GM19438 (cell line): ENCODE results near the gene ALKBH1.
"Not testable (repeated sequence)": the region's sequence is repeated elsewhere in the genome, so short reads cannot be mapped to it uniquely, and the experiment has no call there.

Experiments
- ATAC-seq: cut with Tn5 transposase; IDR thresholded peaks from one replicate; pipeline ENCODE4 v1.9.1; 2021; ENCODE audit warnings: low read depth; ENCODE audit not compliant: unreplicated experiment

ALKBH1 gene

GRCh38 chr14:77674931-77675330 lies 32.9 kb downstream of the ALKBH1 start:
- no peak for ATAC-seq

GRCh38 chr14:77673193-77673592 lies 34.6 kb downstream of the ALKBH1 start:
- ATAC-seq: no peak

GRCh38 chr14:77667331-77667730 lies 40.5 kb downstream of the ALKBH1 start:
- no peak for ATAC-seq

GRCh38 chr14:77663293-77663692 lies 44.5 kb downstream of the ALKBH1 start:
- no peak for ATAC-seq

- ATAC-seq: not testable (repeated sequence)
These were observed 46.3 kb downstream of the ALKBH1 start for GRCh38 chr14:77661562-77661961.

- no peak for ATAC-seq
These were observed 47.1 kb downstream of the ALKBH1 start for GRCh38 chr14:77660754-77661153.

GRCh38 chr14:77659831-77660230 lies 48.0 kb downstream of the ALKBH1 start:
- no peak for ATAC-seq

- ATAC-seq: no peak
These were observed 50.5 kb downstream of the ALKBH1 start for GRCh38 chr14:77657280-77657679.

GRCh38 chr14:77654001-77654441 lies 53.8 kb downstream of the ALKBH1 start:
- no peak for ATAC-seq

GRCh38 chr14:77649326-77649725 lies 58.5 kb downstream of the ALKBH1 start:
- ATAC-seq: no peak

GRCh38 chr14:77648520-77649200 lies 59.2 kb downstream of the ALKBH1 start:
- no peak for ATAC-seq

- no peak for ATAC-seq
These were observed 60.0 kb downstream of the ALKBH1 start for GRCh38 chr14:77647853-77648252.

- no peak for ATAC-seq
These were observed 60.9 kb downstream of the ALKBH1 start for GRCh38 chr14:77646907-77647306.

- no peak for ATAC-seq
These were observed 62.1 kb downstream of the ALKBH1 start for GRCh38 chr14:77645520-77646230.

GRCh38 chr14:77642407-77642806 lies 65.4 kb downstream of the ALKBH1 start:
- no peak for ATAC-seq

GRCh38 chr14:77641534-77642341 lies 66.1 kb downstream of the ALKBH1 start:
- peak; percentile 53 for ATAC-seq

GRCh38 chr14:77640756-77641533 lies 66.9 kb downstream of the ALKBH1 start:
- ATAC-seq: peak; percentile 30

- ATAC-seq: no peak
These were observed 69.1 kb downstream of the ALKBH1 start for GRCh38 chr14:77638771-77639171.

GRCh38 chr14:77635869-77636268 lies 72.0 kb downstream of the ALKBH1 start:
- not testable (repeated sequence) for ATAC-seq

- ATAC-seq: not testable (repeated sequence)
These were observed 72.4 kb downstream of the ALKBH1 start for GRCh38 chr14:77635466-77635865.
